ENCODE data around the gene ANO6. TPM values are rescaled to one million over a fixed set of nuclear protein-coding genes. Genes with fewer than 3 reads are reported as not detected.

Gene ANO6
- total and polyA plus RNA-seq, 4 donors: 18.6 to 52.3 (median 29.1) TPM

DNA sequence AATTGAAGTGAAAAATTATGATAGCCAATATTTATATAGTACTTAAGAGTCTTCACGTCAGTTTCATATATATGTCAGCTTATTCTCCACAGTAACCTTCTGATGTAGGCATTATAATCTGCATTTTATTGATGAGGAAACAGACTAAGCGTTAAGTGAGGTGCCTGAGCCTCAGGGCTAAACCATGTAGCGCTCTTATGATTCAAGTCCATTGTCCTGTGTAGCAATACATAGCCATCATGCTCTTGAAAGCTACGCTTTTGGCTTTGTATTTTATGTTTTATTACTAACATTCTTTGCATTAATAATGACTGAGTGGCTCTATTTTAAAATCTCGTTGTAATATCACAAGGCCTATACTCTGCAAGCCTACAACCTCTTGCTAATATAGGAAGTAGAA, 79.0 kb downstream of the ANO6 start (continued):
- no peak for TF ChIP-seq YY1 (IDR thresholded peaks at IDR 0.05)
- no peak for TF ChIP-seq NR2F2 (IDR thresholded peaks at IDR 0.05)
- TF ChIP-seq SP1 (IDR thresholded peaks at IDR 0.05): no peak
- TF ChIP-seq, protein P1, sequence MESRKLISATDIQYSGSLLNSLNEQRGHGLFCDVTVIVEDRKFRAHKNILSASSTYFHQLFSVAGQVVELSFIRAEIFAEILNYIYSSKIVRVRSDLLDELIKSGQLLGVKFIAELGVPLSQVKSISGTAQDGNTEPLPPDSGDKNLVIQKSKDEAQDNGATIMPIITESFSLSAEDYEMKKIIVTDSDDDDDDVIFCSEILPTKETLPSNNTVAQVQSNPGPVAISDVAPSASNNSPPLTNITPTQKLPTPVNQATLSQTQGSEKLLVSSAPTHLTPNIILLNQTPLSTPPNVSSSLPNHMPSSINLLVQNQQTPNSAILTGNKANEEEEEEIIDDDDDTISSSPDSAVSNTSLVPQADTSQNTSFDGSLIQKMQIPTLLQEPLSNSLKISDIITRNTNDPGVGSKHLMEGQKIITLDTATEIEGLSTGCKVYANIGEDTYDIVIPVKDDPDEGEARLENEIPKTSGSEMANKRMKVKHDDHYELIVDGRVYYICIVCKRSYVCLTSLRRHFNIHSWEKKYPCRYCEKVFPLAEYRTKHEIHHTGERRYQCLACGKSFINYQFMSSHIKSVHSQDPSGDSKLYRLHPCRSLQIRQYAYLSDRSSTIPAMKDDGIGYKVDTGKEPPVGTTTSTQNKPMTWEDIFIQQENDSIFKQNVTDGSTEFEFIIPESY (IDR thresholded peaks at IDR 0.05): no peak
- TF ChIP-seq EGR1 (IDR thresholded peaks at IDR 0.05; ENCODE audit: low read depth in 2 of 2): no peak

DNA sequence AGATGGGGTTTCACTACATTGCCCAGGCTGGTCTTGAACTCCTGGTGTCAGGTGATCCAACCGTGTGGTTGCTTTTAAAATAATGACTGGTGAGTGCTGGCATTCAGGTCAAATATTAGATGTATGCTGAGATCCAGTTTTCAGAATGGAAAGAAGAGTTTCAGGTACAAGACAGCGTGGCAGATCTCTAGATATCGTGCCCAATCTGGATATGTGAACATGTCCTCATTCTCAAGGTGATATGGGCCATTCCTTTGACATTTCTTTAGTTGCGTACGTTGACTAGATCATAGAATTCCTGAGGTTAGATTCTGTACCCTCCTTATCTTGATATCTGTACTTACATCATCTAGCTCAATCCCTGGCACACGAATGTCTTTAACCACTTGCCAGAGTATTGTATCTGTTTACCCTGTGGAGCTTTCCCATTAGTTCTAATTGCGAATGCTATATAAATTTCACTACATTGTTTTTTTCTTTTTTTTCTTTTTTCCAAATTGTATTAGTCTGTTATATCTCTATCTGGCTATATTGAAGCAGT, 80.2 kb downstream of the ANO6 start:
- no peak overlapping the region for H3K4me3 ChIP-seq (ENCODE audit: low read depth in 1 of 3, low read length in 3 of 3)
- H3K9me3 ChIP-seq (ENCODE audit: control insufficient read depth in 4 of 4, low read length in 3 of 4): no peaks in the 10 kb centered on the region
- no peak for DNase-seq (ENCODE audit: low spot score)
- no peak overlapping the region for H3K9ac ChIP-seq (ENCODE audit: low read depth in 1 of 2, low read length in 2 of 2)
- peak; percentile 43 to 68 for TF ChIP-seq HNF4A (conservative IDR thresholded peaks at IDR 0.05)
- TF ChIP-seq GABPA (IDR thresholded peaks at IDR 0.05 in 1 of 2, conservative IDR thresholded peaks at IDR 0.05 in 1 of 2): no peak
- no peak for TF ChIP-seq HNF4G (IDR thresholded peaks at IDR 0.05)
- TF ChIP-seq, protein P2, sequence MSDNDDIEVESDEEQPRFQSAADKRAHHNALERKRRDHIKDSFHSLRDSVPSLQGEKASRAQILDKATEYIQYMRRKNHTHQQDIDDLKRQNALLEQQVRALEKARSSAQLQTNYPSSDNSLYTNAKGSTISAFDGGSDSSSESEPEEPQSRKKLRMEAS (IDR thresholded peaks at IDR 0.05): no peak
- TF ChIP-seq YY1 (IDR thresholded peaks at IDR 0.05): no peak
- TF ChIP-seq REST (IDR thresholded peaks at IDR 0.05): no peak
- TF ChIP-seq, protein P3, sequence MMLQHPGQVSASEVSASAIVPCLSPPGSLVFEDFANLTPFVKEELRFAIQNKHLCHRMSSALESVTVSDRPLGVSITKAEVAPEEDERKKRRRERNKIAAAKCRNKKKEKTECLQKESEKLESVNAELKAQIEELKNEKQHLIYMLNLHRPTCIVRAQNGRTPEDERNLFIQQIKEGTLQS (IDR thresholded peaks at IDR 0.05): no peak
- TF ChIP-seq FOXA2 (IDR thresholded peaks at IDR 0.05): peak; percentile 35
- TF ChIP-seq JUND (IDR thresholded peaks at IDR 0.05): peak in 1 of 2 donors; percentile 46
- TF ChIP-seq SP1 (IDR thresholded peaks at IDR 0.05): no peak
- no peak for TF ChIP-seq TAF1 (conservative IDR thresholded peaks at IDR 0.05)
- TF ChIP-seq, protein P1 (IDR thresholded peaks at IDR 0.05): no peak
- TF ChIP-seq NR2F2 (IDR thresholded peaks at IDR 0.05): no peak
- TF ChIP-seq RXRA (IDR thresholded peaks at IDR 0.05): peak in 1 of 2 donors; percentile 49
- no peak for TF ChIP-seq FOXA1 (IDR thresholded peaks at IDR 0.05)
- no peak for TF ChIP-seq EGR1 (IDR thresholded peaks at IDR 0.05; ENCODE audit: low read depth in 2 of 2)
- peak in 1 of 2 donors; percentile 15 for TF ChIP-seq RAD21 (IDR thresholded peaks at IDR 0.05)
- TF ChIP-seq CTCF (IDR thresholded peaks at IDR 0.05; ENCODE audit: low read depth, low read length, missing input control): no peak
- peaks cover 0 to 7% (median 5%) of the 10 kb centered on the region in 4 donors for H3K4me1 ChIP-seq (ENCODE audit: control insufficient read depth in 4 of 4, insufficient read depth in 4 of 4, low read length in 3 of 4)
- no peaks in the 10 kb centered on the region for H3K36me3 ChIP-seq (ENCODE audit: control insufficient read depth in 4 of 4, insufficient read depth in 3 of 4, low read depth in 1 of 4, low read length in 3 of 4)
- 48% methylated on average over 7 of the region's 7 CpGs for WGBS
- H3K27me3 ChIP-seq (ENCODE audit: control insufficient read depth in 4 of 4, insufficient read depth in 4 of 4, low read length in 3 of 4): no peaks in the 10 kb centered on the region
- no peak overlapping the region for H3K27ac ChIP-seq (ENCODE audit: low read depth in 1 of 2, low read length in 2 of 2)

All from liver (tissue), 9 donors.